ENCODE data around the gene TBC1D24.
"Not testable (repeated sequence)": the region's sequence is repeated elsewhere in the genome, so short reads cannot be mapped to it uniquely, and the experiment has no call there.

Gene TBC1D24

GRCh38 chr16:2432801-2433505, 42.0 kb upstream of the TBC1D24 start:
- no peak overlapping the region for H3K27ac ChIP-seq (ENCODE audit: low read depth, low read length)
- H3K36me3 ChIP-seq (ENCODE audit: control insufficient read depth in 5 of 5, insufficient read depth in 5 of 5, low read length in 5 of 5): peaks cover 0 to 34% (median 32%) of the 10 kb centered on the region in 5 donors
- H3K9ac ChIP-seq (ENCODE audit: low read length in 5 of 5): no peak overlapping the region
- H3K4me3 ChIP-seq (ENCODE audit: low read depth in 1 of 5, low read length in 5 of 5): no peak overlapping the region
- peaks cover 2 to 25% (median 19%) of the 10 kb centered on the region in 5 donors for H3K4me1 ChIP-seq (ENCODE audit: control insufficient read depth in 5 of 5, insufficient read depth in 5 of 5, low read length in 5 of 5)
- H3K9me3 ChIP-seq (ENCODE audit: control insufficient read depth in 5 of 5, low read length in 5 of 5): peaks cover 0 to 2% (median 0%) of the 10 kb centered on the region in 5 donors
- H3K27me3 ChIP-seq (ENCODE audit: control insufficient read depth in 5 of 5, insufficient read depth in 4 of 5, low read length in 5 of 5): no peaks in the 10 kb centered on the region

- H3K36me3 ChIP-seq (ENCODE audit: control insufficient read depth in 5 of 5, insufficient read depth in 5 of 5, low read length in 5 of 5): peaks cover 0 to 52% (median 44%) of the 10 kb centered on the region in 5 donors
Observed at GRCh38 chr16:2435236-2435635, 39.7 kb upstream of the TBC1D24 start.

GRCh38 chr16:2436110-2436509, 38.8 kb upstream of the TBC1D24 start:
- Histone ChIP-seq H3K27me3 (ENCODE audit: control insufficient read depth in 5 of 5, insufficient read depth in 4 of 5, low read length in 5 of 5) (no peaks in the 10 kb centered on the region), H3K36me3 (ENCODE audit: control insufficient read depth in 5 of 5, insufficient read depth in 5 of 5, low read length in 5 of 5) (peaks cover 0 to 52% (median 44%) of the 10 kb centered on the region in 5 donors), H3K9ac (ENCODE audit: low read length in 5 of 5) (no peak overlapping the region)

More at GRCh38 chr16:2435236-2435635, 39.7 kb upstream of the TBC1D24 start:
- not testable (repeated sequence) for H3K9me3 ChIP-seq (ENCODE audit: control insufficient read depth in 5 of 5, low read length in 5 of 5); H3K27me3 ChIP-seq (ENCODE audit: control insufficient read depth in 5 of 5, insufficient read depth in 4 of 5, low read length in 5 of 5); H3K27ac ChIP-seq (ENCODE audit: low read depth, low read length); H3K9ac ChIP-seq (ENCODE audit: low read length in 5 of 5); H3K4me3 ChIP-seq (ENCODE audit: low read depth in 1 of 5, low read length in 5 of 5)
- peaks cover 2 to 10% (median 4%) of the 10 kb centered on the region in 5 donors for H3K4me1 ChIP-seq (ENCODE audit: control insufficient read depth in 5 of 5, insufficient read depth in 5 of 5, low read length in 5 of 5)

GRCh38 chr16:2437032-2437790, 37.7 kb upstream of the TBC1D24 start:
- H3K27ac ChIP-seq (ENCODE audit: low read depth, low read length): no peak overlapping the region
- H3K9me3 ChIP-seq (ENCODE audit: control insufficient read depth in 5 of 5, low read length in 5 of 5): peaks cover 0 to 2% (median 0%) of the 10 kb centered on the region in 5 donors
- H3K4me1 ChIP-seq (ENCODE audit: control insufficient read depth in 5 of 5, insufficient read depth in 5 of 5, low read length in 5 of 5): no peaks in the 10 kb centered on the region
- H3K9ac ChIP-seq (ENCODE audit: low read length in 5 of 5): no peak overlapping the region
- H3K27me3 ChIP-seq (ENCODE audit: control insufficient read depth in 5 of 5, insufficient read depth in 4 of 5, low read length in 5 of 5): no peaks in the 10 kb centered on the region
- H3K4me3 ChIP-seq (ENCODE audit: low read depth in 1 of 5, low read length in 5 of 5): no peak overlapping the region
- peaks cover 0 to 49% (median 43%) of the 10 kb centered on the region in 5 donors for H3K36me3 ChIP-seq (ENCODE audit: control insufficient read depth in 5 of 5, insufficient read depth in 5 of 5, low read length in 5 of 5)

More at GRCh38 chr16:2436110-2436509, 38.8 kb upstream of the TBC1D24 start:
- no peak overlapping the region for H3K27ac ChIP-seq (ENCODE audit: low read depth, low read length)
- H3K4me1 ChIP-seq (ENCODE audit: control insufficient read depth in 5 of 5, insufficient read depth in 5 of 5, low read length in 5 of 5): peaks cover 0 to 1% (median 0%) of the 10 kb centered on the region in 5 donors
- peaks cover 0 to 2% (median 0%) of the 10 kb centered on the region in 5 donors for H3K9me3 ChIP-seq (ENCODE audit: control insufficient read depth in 5 of 5, low read length in 5 of 5)
- H3K4me3 ChIP-seq (ENCODE audit: low read depth in 1 of 5, low read length in 5 of 5): no peak overlapping the region

GRCh38 chr16:2438121-2438520, 36.8 kb upstream of the TBC1D24 start:
- no peak overlapping the region for H3K4me3 ChIP-seq (ENCODE audit: low read depth in 1 of 5, low read length in 5 of 5)
- H3K27me3 ChIP-seq (ENCODE audit: control insufficient read depth in 5 of 5, insufficient read depth in 4 of 5, low read length in 5 of 5): no peaks in the 10 kb centered on the region
- peaks cover 0 to under 1% (median 0%) of the 10 kb centered on the region in 5 donors for H3K9me3 ChIP-seq (ENCODE audit: control insufficient read depth in 5 of 5, low read length in 5 of 5)
- H3K36me3 ChIP-seq (ENCODE audit: control insufficient read depth in 5 of 5, insufficient read depth in 5 of 5, low read length in 5 of 5): peaks cover 0 to 42% (median 34%) of the 10 kb centered on the region in 5 donors
- no peaks in the 10 kb centered on the region for H3K4me1 ChIP-seq (ENCODE audit: control insufficient read depth in 5 of 5, insufficient read depth in 5 of 5, low read length in 5 of 5)
- no peak overlapping the region for H3K9ac ChIP-seq (ENCODE audit: low read length in 5 of 5)
- no peak overlapping the region for H3K27ac ChIP-seq (ENCODE audit: low read depth, low read length)

- Histone ChIP-seq H3K4me1 (ENCODE audit: control insufficient read depth in 5 of 5, insufficient read depth in 5 of 5, low read length in 5 of 5) (no peaks in the 10 kb centered on the region), H3K9me3 (ENCODE audit: control insufficient read depth in 5 of 5, low read length in 5 of 5) (no peaks in the 10 kb centered on the region), H3K27ac (ENCODE audit: low read depth, low read length) (no peak overlapping the region), H3K4me3 (ENCODE audit: low read depth in 1 of 5, low read length in 5 of 5) (no peak overlapping the region), H3K9ac (ENCODE audit: low read length in 5 of 5) (no peak overlapping the region), H3K27me3 (ENCODE audit: control insufficient read depth in 5 of 5, insufficient read depth in 4 of 5, low read length in 5 of 5) (no peaks in the 10 kb centered on the region), H3K36me3 (ENCODE audit: control insufficient read depth in 5 of 5, insufficient read depth in 5 of 5, low read length in 5 of 5) (peaks cover 0 to 43% (median 39%) of the 10 kb centered on the region in 5 donors)
Observed at GRCh38 chr16:2439598-2439997, 35.3 kb upstream of the TBC1D24 start.

GRCh38 chr16:2441143-2441804, 33.7 kb upstream of the TBC1D24 start:
- not testable (repeated sequence) for H3K27ac ChIP-seq (ENCODE audit: low read depth, low read length); H3K4me3 ChIP-seq (ENCODE audit: low read depth in 1 of 5, low read length in 5 of 5); H3K9ac ChIP-seq (ENCODE audit: low read length in 5 of 5); H3K4me1 ChIP-seq (ENCODE audit: control insufficient read depth in 5 of 5, insufficient read depth in 5 of 5, low read length in 5 of 5); H3K9me3 ChIP-seq (ENCODE audit: control insufficient read depth in 5 of 5, low read length in 5 of 5); H3K27me3 ChIP-seq (ENCODE audit: control insufficient read depth in 5 of 5, insufficient read depth in 4 of 5, low read length in 5 of 5)
- peaks cover 0 to 52% (median 47%) of the 10 kb centered on the region in 5 donors for H3K36me3 ChIP-seq (ENCODE audit: control insufficient read depth in 5 of 5, insufficient read depth in 5 of 5, low read length in 5 of 5)

- Histone ChIP-seq H3K9ac (ENCODE audit: low read length in 5 of 5) (no peak overlapping the region), H3K4me3 (ENCODE audit: low read depth in 1 of 5, low read length in 5 of 5) (no peak overlapping the region), H3K36me3 (ENCODE audit: control insufficient read depth in 5 of 5, insufficient read depth in 5 of 5, low read length in 5 of 5) (peaks cover 0 to 51% (median 44%) of the 10 kb centered on the region in 5 donors), H3K9me3 (ENCODE audit: control insufficient read depth in 5 of 5, low read length in 5 of 5) (no peaks in the 10 kb centered on the region), H3K27me3 (ENCODE audit: control insufficient read depth in 5 of 5, insufficient read depth in 4 of 5, low read length in 5 of 5) (no peaks in the 10 kb centered on the region), H3K27ac (ENCODE audit: low read depth, low read length) (no peak overlapping the region), H3K4me1 (ENCODE audit: control insufficient read depth in 5 of 5, insufficient read depth in 5 of 5, low read length in 5 of 5) (no peaks in the 10 kb centered on the region)
Observed at GRCh38 chr16:2443555-2443954, 31.4 kb upstream of the TBC1D24 start.

- H3K4me1 ChIP-seq (ENCODE audit: control insufficient read depth in 5 of 5, insufficient read depth in 5 of 5, low read length in 5 of 5): no peaks in the 10 kb centered on the region
- H3K36me3 ChIP-seq (ENCODE audit: control insufficient read depth in 5 of 5, insufficient read depth in 5 of 5, low read length in 5 of 5): peaks cover 0 to 55% (median 51%) of the 10 kb centered on the region in 5 donors
Observed at GRCh38 chr16:2447920-2448583, 26.9 kb upstream of the TBC1D24 start.

More at GRCh38 chr16:2447920-2448583, 26.9 kb upstream of the TBC1D24 start:
- H3K27me3 ChIP-seq (ENCODE audit: control insufficient read depth in 5 of 5, insufficient read depth in 4 of 5, low read length in 5 of 5): no peaks in the 10 kb centered on the region
- no peak overlapping the region for H3K4me3 ChIP-seq (ENCODE audit: low read depth in 1 of 5, low read length in 5 of 5)
- H3K27ac ChIP-seq (ENCODE audit: low read depth, low read length): no peak overlapping the region
- H3K9me3 ChIP-seq (ENCODE audit: control insufficient read depth in 5 of 5, low read length in 5 of 5): no peaks in the 10 kb centered on the region
- no peak overlapping the region for H3K9ac ChIP-seq (ENCODE audit: low read length in 5 of 5)
